ENCODE results near the gene ZNF296. TPM values are rescaled to one million over a fixed set of nuclear protein-coding genes. Genes with fewer than 3 reads are reported as not detected.
"Not testable (repeated sequence)": the region's sequence is repeated elsewhere in the genome, so short reads cannot be mapped to it uniquely, and the experiment has no call there.

Gene ZNF296
- total and polyA plus RNA-seq, 2 experiments from 2014 or later = 1.2 TPM; not detected in 1

DNA sequence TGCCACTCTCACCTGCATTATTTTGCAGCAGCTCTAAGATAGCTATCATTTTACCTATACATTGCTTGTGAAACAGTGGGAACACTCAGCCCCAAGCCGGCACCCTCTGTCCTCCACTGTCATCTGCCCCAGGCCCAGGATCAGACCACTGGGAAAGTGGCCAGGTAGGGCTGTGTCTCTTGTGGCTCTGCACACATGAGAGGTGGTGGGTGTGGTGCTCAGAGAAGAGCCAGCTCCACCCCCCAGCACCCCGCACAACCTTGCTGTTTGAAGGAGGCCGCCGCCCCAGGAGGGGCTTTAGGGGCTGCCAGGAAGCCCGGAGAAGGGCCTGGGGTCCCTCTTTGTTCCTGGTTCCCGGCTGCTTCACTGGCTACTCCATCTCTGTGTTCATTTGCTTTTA is 43.3 kb upstream of the ZNF296 start:
- Histone ChIP-seq H3K9me2 (replicated peaks; ENCODE audit: insufficient read depth) (no peaks in the 10 kb centered on the region), H3K27me3 (no peaks in the 10 kb centered on the region), H3K36me3 (replicated peaks; ENCODE audit: insufficient read depth, low read depth) (no peaks in the 10 kb centered on the region), H3K9me3 (ENCODE audit: low read depth) (no peaks in the 10 kb centered on the region), H3K4me3 (no peak overlapping the region), H2AFZ (no peak overlapping the region), H3K79me2 (peaks cover 99% of the 10 kb centered on the region), H3K4me1 (ENCODE audit: insufficient read depth) (peaks cover 18% of the 10 kb centered on the region), H3K27ac (no peak overlapping the region), H3K4me2 (no peak overlapping the region), H4K20me1 (ENCODE audit: insufficient read depth, poor library complexity, severe bottlenecking) (peaks cover 62% of the 10 kb centered on the region)
- DNase-seq (ENCODE audit: low spot score) = no peak
- 91% methylated on average over 6 of the region's 6 CpGs for WGBS (ENCODE audit: low lambda C conversion rate, missing lambda C conversion rate)
- TF ChIP-seq, protein P1, sequence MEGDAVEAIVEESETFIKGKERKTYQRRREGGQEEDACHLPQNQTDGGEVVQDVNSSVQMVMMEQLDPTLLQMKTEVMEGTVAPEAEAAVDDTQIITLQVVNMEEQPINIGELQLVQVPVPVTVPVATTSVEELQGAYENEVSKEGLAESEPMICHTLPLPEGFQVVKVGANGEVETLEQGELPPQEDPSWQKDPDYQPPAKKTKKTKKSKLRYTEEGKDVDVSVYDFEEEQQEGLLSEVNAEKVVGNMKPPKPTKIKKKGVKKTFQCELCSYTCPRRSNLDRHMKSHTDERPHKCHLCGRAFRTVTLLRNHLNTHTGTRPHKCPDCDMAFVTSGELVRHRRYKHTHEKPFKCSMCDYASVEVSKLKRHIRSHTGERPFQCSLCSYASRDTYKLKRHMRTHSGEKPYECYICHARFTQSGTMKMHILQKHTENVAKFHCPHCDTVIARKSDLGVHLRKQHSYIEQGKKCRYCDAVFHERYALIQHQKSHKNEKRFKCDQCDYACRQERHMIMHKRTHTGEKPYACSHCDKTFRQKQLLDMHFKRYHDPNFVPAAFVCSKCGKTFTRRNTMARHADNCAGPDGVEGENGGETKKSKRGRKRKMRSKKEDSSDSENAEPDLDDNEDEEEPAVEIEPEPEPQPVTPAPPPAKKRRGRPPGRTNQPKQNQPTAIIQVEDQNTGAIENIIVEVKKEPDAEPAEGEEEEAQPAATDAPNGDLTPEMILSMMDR (IDR thresholded peaks at IDR 0.05; ENCODE audit: poor library complexity) = no peak
- no peak for TF ChIP-seq EZH2 (IDR thresholded peaks at IDR 0.05; ENCODE audit: borderline replicate concordance)
- TF ChIP-seq EZH2phosphoT487 (IDR thresholded peaks at IDR 0.05; ENCODE audit: low read depth, severe bottlenecking, unreplicated experiment) = no peak

DNA sequence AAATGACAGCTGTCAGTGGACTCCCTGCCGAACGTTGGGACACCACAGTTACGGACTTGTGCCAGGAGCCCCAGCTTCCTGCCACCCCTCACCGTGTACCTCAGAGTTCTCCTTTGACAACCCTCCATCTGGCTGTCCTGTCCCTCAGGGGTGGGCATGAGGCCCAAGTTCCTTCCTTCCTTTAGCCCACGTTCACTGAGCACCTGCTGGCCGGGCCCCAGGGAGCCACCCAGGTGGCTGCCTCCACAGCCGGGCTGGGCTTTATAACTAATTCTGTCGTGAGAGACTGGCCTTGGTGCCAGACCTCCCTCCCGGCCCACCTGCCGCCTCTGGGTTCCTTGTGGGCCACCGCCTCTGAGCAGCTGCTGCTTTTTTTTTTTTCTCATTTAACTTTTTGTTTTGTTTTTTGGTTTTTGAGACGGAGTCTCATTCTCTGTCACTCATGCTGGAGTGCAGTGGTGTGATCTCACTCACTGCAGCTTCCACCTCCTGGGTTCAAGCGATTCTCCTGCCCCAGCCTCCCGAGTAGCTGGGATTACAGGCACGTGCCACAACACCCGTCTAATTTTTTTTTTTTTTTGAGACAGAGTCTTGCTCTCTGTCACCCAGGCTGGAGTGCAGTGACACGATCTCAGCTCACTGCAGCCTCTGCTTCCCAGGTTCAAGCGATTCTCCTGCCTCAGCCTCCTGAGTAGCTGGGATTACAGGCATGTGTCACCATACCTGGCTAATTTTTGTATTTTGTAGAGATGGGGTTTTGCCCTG is 42.5 kb upstream of the ZNF296 start:
- not testable (repeated sequence) for H3K36me3 ChIP-seq (replicated peaks; ENCODE audit: insufficient read depth, low read depth)

DNA sequence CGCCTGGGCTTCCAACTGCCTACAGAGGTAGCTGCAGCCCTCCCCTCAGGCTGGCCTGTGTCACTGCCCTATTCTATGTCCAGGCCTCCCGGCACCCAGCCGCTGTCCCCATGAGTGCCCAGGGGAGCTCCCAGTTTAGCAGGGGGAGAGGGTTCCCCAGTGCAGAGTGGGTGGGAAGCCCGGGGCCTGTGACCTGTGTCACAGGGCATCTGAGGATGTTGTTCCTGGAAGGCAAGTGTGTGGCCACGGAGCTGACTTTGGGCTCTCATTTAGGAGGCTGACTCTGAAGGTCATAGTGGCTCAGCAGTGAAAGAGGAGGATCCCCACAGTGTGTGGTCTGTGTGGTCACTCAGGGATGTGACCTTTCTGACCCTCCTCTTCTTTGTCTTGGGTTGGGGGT is 41.8 kb upstream of the ZNF296 start:
- TF ChIP-seq EZH2phosphoT487 (IDR thresholded peaks at IDR 0.05; ENCODE audit: low read depth, severe bottlenecking, unreplicated experiment) (no peak), EZH2 (IDR thresholded peaks at IDR 0.05; ENCODE audit: borderline replicate concordance) (no peak)
- TF ChIP-seq, protein P1 (IDR thresholded peaks at IDR 0.05; ENCODE audit: poor library complexity) = no peak
- Histone ChIP-seq H3K9me3 (ENCODE audit: low read depth) (no peaks in the 10 kb centered on the region), H4K20me1 (ENCODE audit: insufficient read depth, poor library complexity, severe bottlenecking) (peaks cover 62% of the 10 kb centered on the region), H2AFZ (no peak overlapping the region), H3K79me2 (peaks cover 100% of the 10 kb centered on the region), H3K36me3 (replicated peaks; ENCODE audit: insufficient read depth, low read depth) (no peaks in the 10 kb centered on the region), H3K27me3 (no peaks in the 10 kb centered on the region), H3K4me1 (ENCODE audit: insufficient read depth) (peaks cover 26% of the 10 kb centered on the region), H3K27ac (no peak overlapping the region), H3K9me2 (replicated peaks; ENCODE audit: insufficient read depth) (no peaks in the 10 kb centered on the region), H3K4me2 (no peak overlapping the region), H3K4me3 (no peak overlapping the region)
- DNase-seq (ENCODE audit: low spot score) = no peak
- WGBS (ENCODE audit: low lambda C conversion rate, missing lambda C conversion rate) = 89% methylated on average over 5 of the region's 5 CpGs

More for the DNA sequence above, 42.5 kb upstream of the ZNF296 start:
- H3K9me3 ChIP-seq (ENCODE audit: low read depth); H3K4me2 ChIP-seq; DNase-seq (ENCODE audit: low spot score); H3K27me3 ChIP-seq; H3K4me3 ChIP-seq; H3K9me2 ChIP-seq (replicated peaks; ENCODE audit: insufficient read depth); H3K27ac ChIP-seq; H2AFZ ChIP-seq: not testable (repeated sequence)
- Histone ChIP-seq H3K4me1 (ENCODE audit: insufficient read depth) (peaks cover 24% of the 10 kb centered on the region), H3K79me2 (peaks cover 99% of the 10 kb centered on the region), H4K20me1 (ENCODE audit: insufficient read depth, poor library complexity, severe bottlenecking) (peaks cover 66% of the 10 kb centered on the region)
- 87% methylated on average over 18 of the region's 18 CpGs for WGBS (ENCODE audit: low lambda C conversion rate, missing lambda C conversion rate)

DNA sequence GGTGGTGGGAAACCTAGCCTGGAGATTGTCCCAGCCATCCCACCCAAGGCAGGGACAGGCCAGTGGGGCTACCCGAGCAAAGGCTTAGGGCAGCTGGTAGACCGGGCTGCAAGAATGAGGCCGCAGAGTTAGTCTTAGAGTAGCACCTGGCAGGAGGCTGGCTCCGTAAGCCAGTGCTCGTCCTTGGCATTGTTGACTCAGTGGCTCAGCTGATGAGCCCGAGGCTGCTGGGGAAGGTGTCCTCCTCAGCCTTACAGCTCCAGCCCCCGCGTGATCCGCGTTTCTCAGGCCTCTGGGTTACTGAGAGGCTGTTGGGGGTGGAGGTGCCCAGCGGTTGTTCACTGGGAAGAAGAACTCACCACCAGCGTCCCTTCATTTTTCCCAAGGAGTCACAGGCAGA is 41.4 kb upstream of the ZNF296 start:
- H4K20me1 ChIP-seq (ENCODE audit: insufficient read depth, poor library complexity, severe bottlenecking) = peaks cover 62% of the 10 kb centered on the region
- no peak overlapping the region for H3K4me3 ChIP-seq
- H3K4me2 ChIP-seq = peak overlapping the region; percentile 16
- peaks cover 100% of the 10 kb centered on the region for H3K79me2 ChIP-seq
- no peaks in the 10 kb centered on the region for H3K27me3 ChIP-seq
- H3K9me3 ChIP-seq (ENCODE audit: low read depth) = no peaks in the 10 kb centered on the region
- H3K4me1 ChIP-seq (ENCODE audit: insufficient read depth) = peaks cover 30% of the 10 kb centered on the region
- no peak for TF ChIP-seq EZH2phosphoT487 (IDR thresholded peaks at IDR 0.05; ENCODE audit: low read depth, severe bottlenecking, unreplicated experiment)
- TF ChIP-seq, protein P1 (IDR thresholded peaks at IDR 0.05; ENCODE audit: poor library complexity) = no peak
- no peak for TF ChIP-seq EZH2 (IDR thresholded peaks at IDR 0.05; ENCODE audit: borderline replicate concordance)
- no peaks in the 10 kb centered on the region for H3K36me3 ChIP-seq (replicated peaks; ENCODE audit: insufficient read depth, low read depth)
- H3K27ac ChIP-seq = no peak overlapping the region
- H2AFZ ChIP-seq = no peak overlapping the region
- no peaks in the 10 kb centered on the region for H3K9me2 ChIP-seq (replicated peaks; ENCODE audit: insufficient read depth)
- 75% methylated on average over 12 of the region's 12 CpGs for WGBS (ENCODE audit: low lambda C conversion rate, missing lambda C conversion rate)
- no peak for DNase-seq (ENCODE audit: low spot score)
